Activated T-cell treated with anti-CD3 and anti-CD28 coated beads for 48 hours (primary cell): Measurements from ENCODE around the gene ZNF462.
"Not testable (repeated sequence)": the region's sequence is repeated elsewhere in the genome, so short reads cannot be mapped to it uniquely, and the experiment has no call there.

ENCODE experiments used
- DNase-seq: peaks from one replicate; pipeline ENCODE4 v3.0.0-alpha.2; 2020; ENCODE audit warnings: low read depth

The ZNF462 gene

DNA sequence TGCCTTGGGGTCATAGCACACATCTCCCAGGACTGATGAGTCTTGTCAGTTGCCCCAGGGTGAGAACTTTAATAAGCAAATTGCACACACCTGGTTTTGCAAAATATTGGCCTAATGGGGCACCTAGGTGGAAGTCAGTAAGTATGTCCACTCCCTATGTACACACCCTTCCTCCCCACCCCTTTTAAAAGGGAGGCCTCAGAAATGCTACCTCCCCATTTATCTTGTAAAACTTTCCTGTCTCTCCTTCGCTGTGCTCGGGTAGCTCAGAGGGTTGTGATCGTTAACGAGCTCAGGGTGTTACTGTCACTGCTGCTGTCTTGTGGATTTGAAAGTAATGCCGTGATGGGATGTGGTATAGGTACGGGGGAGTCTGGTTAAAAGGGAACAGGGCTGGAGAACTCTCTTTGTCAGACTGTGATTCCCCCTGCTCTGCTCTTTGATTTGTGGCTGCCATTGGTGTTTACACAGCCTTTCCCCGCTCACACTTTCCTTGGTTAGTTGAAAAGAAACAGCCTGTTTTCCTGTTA lies 26.2 kb downstream of the ZNF462 start:
- no peak for DNase-seq

DNA sequence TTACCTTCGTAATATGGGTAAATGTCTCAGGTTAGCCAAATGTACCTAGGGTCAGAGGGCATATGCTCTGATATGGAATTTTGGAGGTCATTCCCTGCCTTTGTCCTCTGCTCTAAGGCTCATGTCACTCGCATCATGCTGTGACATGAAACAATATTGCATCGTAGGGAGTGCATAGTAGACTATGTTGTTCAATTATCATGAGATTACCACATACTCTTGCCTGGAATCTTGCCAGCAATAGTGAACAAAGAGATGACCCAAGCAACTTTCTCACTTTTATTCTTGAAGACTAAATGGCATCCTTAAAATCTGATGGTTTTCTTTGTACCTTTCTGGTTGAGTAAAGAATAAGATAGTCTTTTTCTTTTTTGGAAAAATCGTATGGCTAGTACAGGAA lies 27.6 kb downstream of the ZNF462 start:
- DNase-seq = no peak

DNA sequence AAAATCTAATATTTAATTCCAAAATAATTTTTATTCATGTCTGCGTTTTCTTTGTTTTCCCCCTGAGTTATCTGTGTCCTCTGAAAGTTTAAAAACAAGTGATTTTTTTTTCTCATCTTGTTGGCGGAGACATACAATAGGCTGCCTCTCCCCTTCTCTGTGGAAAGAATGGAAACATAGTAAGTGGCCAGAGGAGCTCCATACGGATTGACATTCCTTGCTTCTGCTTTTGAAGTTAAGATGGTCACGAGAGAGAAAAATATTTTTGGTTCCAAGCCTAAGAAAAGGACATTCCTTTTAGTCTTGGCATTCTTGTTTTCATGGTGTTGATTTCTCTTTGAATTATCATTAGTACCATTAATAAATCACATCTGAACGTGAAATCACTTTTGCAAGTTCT lies 28.3 kb downstream of the ZNF462 start:
- no peak for DNase-seq

DNA sequence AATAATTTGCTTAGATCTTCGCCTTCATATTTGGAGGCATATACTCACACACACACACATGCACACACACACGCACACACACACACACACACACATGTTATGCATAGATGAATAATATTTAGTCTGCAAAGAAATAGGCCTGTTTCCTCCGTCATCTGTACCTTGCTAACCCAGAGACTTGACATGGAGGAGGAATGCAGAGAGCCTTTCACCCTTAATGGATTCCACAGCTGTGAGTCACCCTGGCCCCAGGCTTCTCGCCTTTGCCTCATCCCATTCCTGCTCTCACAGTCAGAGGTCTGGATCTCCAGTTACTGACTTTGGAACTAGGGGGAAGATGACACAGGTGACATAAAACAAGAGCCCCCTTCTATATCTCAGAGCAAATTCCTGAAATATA lies 29.7 kb downstream of the ZNF462 start:
- DNase-seq = no peak

DNA sequence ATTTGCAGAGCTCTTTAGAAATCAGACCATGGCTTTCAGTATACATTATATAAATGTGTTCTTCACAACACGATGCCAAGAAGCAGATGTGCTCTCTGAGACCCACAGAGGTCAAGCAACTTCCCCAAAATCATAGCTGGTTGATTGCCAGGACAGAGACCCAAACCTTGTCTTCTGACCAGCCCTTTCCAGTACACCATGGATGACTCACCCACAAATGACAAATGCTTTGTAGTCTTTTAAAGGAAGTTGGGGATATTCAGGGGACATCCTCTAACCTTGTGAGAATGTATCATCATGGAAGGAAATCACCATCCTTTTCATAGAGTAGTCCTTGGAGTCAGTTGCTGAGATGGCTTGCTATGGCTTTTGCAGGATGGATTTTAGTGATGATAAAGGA lies 30.1 kb downstream of the ZNF462 start:
- DNase-seq = no peak

DNA sequence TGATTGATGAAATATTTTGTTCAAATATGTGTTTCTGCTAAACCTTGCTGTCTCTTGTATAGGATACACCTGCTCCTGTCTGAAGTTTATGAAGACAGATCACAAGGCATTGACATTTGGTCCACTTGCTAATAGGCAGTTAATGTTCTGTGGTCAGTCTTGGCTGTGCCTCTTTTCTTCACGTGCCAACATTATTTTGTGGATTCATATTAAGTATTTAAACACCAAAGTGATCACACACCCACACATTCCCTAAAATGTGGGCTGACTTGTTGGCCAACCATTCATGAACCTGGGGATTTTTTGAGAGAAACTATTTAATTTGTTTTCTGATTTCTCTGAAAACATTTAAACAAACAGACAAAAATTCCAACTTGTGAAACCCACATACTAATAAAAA lies 33.7 kb downstream of the ZNF462 start:
- DNase-seq = no peak

DNA sequence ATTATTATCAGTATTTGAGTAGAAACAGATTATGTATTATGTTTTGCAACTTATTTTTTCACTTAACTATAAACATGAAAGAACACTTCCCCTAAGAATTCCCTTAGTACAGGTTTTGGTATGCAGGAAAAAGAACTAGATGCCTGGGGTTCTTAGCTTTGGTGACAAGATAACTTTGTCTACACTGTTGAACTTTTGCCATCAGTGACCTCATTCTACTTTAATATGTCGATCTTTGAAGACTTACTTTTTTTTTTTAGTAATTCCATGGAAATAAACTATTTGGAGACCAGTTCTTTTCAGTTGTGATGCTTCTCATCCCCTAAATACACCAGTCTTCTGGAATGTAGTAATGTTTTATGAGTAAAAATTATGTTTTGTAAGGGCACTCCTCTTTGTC lies 34.3 kb downstream of the ZNF462 start:
- no peak for DNase-seq

DNA sequence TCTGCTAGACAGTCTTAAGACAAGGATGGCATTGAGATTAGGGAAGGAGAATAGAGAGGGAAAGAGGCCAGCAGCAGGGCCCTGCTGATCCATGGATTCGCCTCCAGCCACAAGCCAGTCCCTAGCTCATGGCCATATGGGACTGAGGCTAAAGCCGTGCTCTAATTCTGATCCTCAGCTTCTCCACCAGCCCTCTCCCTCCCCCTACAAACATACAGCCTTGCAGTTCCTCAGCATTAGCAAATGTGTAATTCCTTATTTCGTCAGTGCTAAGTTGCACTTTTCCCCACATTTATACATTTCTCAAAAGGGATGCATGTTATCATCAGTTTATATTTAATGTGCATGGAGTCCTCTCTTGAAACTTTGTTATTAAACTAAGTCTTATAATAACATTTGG lies 34.8 kb downstream of the ZNF462 start:
- DNase-seq = no peak

DNA sequence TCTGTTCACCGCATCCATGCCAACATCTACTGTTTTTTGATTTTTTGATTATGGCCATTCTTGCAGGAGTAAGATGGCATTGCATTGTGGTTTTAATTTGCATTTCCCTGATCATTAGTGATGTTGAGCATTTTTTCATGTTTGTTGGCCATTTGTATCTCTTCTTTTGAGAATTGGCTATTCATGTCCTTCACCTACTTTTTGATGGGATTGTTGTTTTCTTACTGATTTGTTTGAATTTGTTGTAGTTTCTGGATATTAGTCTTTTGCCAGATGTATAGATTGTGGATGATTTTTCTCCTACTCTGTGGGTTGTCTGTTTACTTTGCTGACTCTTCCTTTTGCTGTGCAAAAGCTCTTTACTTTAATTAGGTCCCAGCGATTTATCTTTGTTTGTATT lies 37.6 kb downstream of the ZNF462 start:
- DNase-seq = not testable (repeated sequence)

DNA sequence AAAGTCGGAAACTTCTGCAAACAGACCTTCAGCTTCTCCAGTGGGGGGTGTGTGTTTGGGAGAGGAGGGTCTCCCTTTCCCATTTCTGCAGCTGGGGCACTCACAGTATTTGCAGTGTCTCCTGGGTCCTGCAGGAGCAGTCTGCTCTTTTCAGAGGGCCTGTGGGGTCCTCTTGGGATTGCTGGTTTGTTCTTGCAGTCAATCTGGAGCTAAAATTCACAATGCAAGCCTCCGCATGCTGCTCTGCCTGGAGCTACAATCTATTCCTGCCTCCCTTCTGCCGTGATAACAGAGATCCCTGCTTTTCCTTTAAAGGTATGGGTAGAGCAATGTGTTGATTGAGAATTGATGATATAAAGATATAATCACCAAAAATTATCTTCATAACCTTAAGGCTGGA lies 43.2 kb downstream of the ZNF462 start:
- DNase-seq = no peak

DNA sequence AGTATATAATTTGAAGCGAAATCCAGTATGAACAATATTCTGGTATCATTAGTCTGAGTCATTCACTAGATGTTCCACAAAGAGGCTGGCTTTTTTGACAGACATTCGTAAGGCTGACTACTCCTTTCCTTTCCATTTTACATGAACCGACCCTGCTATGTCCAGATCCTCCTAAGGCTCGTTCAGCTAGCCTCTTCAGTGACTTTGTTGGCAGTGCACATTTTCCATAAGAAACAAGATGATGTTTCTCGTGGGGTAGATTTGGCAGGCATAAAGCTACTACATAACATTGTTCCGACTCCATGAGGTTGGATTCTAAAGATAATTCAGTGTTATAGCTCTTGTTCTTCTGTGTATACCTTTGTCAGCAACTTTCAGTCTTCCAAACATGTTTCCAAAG lies 49.0 kb downstream of the ZNF462 start:
- DNase-seq = no peak

DNA sequence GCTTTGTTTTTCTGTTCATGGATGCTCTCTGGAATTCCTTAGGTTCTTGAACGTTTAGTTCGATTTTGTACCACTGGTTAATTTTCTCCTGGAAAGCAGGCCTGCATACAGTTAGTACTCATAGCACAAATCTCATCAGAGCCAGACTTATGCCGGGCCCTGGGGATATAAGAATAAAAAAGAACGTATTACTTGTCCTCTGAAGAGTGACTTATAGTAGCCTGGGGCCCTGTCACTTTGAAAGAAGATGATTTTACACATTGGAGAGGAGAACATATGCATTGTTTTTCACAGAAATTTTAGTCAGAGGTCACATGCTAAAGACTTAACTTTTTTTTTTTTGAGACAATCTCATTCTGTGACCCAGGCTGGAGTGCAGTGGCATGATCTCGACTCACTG lies 50.3 kb downstream of the ZNF462 start:
- no peak for DNase-seq

DNA sequence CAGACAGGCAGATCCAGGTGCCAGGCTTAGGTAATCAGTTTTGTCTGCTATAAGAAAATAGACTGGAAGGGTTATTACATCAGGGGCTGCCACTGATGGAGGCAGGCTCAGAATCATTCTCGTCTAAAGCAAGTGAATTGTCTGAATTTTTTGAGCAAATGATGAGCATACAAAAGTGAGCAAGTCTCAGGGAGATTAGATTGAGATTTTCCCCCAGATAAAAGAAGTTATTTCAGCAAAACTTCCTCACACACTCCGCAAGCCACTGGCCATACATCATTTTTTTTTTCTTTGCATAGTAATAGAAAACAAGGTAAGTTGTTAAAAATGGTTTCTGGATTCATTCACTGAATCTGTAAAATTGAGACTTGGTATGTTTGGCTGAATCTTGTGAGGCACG lies 52.9 kb downstream of the ZNF462 start:
- DNase-seq = no peak

DNA sequence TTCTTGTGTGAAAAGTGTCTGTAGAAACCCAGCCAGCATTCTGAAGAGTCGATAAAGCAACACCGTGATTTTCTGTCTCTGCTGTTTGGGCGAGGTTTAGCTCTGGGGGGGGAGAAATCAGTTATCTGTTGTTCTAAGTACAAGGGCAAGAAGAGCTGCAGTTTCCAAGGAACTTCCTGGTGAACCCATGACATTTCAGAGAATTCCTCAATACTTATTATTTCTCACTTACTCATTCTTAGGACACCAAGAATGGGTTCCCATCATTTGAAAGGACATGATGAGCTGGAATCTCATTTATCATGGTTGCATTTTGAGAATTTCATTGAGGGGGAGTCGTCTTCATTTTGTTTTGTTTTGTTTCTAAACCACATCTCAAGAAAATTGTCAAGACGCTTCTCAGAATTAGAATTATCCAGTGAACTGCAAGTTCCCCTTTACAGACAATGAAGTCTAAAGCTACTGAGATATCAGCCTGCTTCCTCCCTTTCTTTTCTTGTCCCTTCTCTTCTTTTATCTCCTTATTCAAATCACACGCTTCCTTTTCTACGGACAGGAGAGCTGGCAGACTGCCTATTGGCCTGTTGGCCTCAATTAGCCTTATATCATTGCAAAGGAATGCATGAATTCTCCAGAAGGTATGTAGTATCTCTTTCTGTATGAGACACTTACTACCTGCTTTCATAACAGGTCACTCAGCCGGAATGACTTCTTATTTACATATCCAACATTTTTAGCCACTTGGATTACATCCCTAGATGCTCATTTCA lies 53.7 kb downstream of the ZNF462 start:
- no peak for DNase-seq

DNA sequence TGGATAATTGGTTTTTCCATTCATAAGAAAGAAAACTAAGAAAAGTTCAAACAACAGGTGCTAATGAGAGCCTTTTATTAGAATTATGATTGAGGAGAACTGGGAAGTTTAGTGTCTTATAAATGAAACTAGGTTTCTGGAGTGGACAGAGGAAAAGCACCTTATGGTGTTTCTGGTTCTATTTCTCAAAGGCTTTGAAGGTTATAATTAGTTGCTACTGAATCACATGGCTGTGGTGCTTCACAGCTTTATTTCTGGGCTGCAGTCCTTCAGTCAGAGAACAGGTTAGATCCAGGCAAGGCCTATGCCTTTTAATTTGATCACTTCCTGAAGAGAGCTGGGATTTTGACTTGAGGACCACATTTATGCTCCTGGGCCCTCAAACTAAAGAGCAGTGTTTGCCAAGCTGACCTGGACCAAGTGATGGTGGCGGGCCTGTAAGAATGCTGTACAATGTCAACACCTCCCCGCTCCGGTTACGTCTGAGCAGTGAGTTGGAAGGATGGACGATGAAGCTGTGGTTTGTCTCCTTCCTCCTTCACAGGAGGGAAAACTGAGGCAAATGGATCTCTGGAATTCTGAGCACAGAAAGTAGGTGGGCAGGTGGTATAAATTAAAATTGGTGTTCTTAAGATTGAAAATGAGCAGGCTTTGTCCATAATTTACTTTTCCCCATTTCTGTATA lies 56.0 kb downstream of the ZNF462 start:
- DNase-seq = no peak

DNA sequence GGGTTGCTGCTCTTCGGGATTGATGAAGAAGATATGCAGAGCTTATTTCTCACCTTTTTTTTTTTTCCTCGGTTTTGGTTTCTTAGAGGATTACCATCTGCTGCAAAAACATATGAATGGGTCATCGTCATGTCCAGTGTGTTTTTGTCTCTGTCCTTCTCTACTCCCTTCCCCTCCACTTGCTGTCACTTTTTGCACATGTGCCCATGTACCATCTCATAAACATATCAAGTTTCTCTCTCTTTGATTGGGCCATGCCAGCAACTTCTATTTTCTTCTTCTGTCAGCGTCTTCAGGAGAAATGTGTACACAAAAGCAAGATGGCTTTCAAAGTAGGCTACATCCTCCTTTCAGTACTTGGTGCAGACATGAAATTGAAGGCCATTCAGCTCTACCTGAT lies 57.1 kb downstream of the ZNF462 start:
- DNase-seq = no peak

DNA sequence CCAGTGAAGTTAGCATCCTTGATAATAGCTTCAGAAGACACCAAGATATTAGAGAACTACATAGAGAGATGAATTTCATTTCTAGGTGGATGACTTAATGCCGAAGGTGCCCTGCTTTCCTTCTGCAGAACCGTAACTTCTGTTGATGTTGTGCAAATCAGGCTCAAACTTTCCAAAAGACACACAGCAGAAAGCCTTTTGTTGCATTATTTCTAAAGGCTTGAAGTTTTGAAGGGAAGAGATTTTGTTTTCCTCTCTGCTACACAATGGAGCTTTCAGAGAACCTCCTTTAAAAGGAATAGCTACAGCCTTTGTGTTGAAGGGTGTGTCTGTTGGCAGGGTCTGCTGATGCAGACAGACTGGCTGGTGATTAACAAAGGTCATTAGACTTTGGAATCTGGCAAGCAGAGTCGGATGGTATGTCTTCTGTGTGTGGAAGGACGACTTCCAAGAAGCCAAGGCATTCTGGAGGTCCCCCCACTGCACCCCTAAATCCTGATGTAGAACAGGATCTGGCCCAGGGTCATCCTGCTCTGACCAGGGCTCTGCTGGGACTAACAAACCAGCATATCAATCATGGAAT lies 57.8 kb downstream of the ZNF462 start:
- DNase-seq = no peak

DNA sequence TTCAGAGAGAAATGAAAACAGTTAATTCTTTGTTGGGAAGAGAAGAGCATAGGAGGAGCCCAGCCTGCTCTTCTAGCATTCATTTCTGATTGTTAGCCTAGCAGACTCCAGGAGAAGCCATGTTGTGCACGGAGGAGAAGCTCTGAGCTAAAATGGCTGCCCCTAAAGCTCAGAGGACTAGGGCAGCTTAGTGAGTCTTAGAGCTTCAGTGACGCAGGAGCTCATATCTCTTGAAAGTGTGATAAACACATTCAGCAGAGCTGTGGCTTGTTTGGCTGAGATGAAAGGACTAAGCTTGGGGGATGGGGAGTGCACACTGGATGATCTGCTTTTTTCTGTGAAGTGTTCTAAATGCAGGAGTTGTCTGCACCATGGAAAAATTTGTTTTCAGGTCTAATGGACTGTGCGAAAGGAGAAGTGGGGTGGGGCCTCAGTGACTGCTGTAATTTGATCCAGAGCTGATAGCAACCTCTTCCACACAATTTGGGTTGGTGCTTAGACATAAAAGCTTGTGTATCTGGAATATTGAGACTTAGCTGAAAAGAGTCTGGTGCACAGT lies 58.5 kb downstream of the ZNF462 start:
- DNase-seq = no peak

DNA sequence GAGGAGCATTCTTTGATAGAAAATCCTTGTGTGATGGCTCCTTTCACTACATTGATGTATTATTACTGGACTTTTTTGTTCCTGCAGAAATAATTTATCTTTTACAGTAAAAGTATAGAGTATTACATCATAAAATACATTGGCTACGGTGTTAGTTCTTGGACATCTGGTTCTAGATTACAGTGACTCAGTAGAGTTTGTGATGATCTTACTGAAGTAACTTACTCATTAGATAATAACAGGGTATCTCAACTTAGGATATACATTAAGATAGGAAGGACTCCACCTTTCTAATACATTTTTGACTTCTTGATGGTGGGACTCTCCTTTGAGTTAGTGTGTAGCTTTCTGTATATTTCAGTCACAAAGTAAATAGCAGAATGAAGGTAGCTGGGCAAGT lies 59.1 kb downstream of the ZNF462 start:
- DNase-seq = no peak

DNA sequence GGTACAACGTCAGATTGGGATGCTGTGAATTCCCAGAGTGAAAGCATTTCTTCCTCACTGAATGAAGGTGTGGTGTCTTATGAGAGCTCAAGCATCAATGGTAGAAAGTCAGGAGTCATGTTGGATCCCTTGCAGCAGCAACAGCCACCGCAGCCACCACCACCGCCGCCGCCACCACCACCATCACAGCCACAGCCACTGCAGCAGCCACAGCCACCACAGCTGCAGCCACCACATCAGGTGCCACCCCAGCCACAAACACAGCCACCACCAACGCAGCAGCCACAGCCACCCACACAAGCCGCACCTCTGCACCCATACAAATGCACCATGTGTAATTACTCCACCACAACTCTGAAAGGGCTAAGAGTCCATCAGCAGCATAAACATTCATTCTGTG lies 62.4 kb downstream of the ZNF462 start:
- no peak for DNase-seq

DNA sequence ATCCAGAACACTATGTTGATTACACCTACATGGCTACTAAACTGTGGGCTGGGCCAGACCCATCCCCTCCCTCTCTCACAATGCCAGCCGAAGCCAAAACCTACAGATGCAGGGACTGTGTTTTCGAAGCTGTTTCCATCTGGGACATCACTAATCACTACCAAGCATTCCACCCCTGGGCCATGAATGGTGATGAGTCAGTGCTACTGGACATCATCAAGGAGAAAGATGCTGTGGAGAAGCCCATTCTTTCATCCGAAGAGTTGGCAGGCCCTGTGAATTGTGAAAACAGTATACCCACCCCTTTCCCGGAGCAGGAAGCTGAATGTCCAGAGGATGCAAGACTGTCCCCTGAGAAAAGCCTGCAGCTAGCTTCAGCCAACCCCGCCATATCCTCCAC lies 65.0 kb downstream of the ZNF462 start:
- no peak for DNase-seq

DNA sequence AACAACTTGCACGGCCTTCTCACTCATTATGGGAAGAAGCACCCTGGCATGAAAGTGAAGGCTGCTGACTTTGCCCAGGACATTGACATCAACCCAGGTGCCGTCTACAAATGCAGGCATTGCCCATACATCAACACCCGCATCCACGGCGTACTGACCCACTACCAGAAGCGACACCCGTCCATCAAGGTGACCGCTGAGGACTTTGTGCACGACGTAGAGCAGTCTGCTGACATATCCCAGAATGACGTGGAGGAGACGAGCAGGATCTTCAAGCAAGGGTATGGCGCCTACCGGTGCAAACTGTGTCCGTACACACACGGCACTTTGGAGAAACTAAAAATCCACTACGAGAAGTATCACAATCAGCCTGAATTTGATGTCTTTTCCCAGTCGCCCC lies 65.4 kb downstream of the ZNF462 start:
- no peak for DNase-seq
